Memory B cell (primary cell): ENCODE data around the gene TUFT1.
A peak's percentile ranks its signal among the peaks of the same experiment; 100 is the strongest.

Source experiments
- ATAC-seq: fragments of 150-1000 bp; cut with Tn5 transposase; 2 replicates; pipeline ENCODE4 v1.10.0; 2021; ENCODE audit warnings: low read depth, mild to moderate bottlenecking, moderate library complexity
- DNase-seq, 2 donors: peaks; one replicate each; pipeline ENCODE4 v3.0.0; 2022; ENCODE audit warnings: low spot score in 2 of 2
- H3K27ac Mint-ChIP-seq: one replicate; pipeline ENCODE4 v1.8.0; 2022; ENCODE audit warnings: mild to moderate bottlenecking, moderate library complexity, mixed read lengths
- H3K27me3 Mint-ChIP-seq: one replicate; pipeline ENCODE4 v1.8.0; 2022; ENCODE audit warnings: mixed read lengths
- H3K36me3 Mint-ChIP-seq: one replicate; pipeline ENCODE4 v1.8.0; 2022; ENCODE audit warnings: mild to moderate bottlenecking, mixed read lengths
- H3K4me1 Mint-ChIP-seq: one replicate; pipeline ENCODE4 v1.8.0; 2022; ENCODE audit warnings: mixed read lengths
- H3K4me3 Mint-ChIP-seq: one replicate; pipeline ENCODE4 v1.8.0; 2022; ENCODE audit warnings: mild to moderate bottlenecking, moderate library complexity, mixed read lengths
- H3K9me3 Mint-ChIP-seq: one replicate; pipeline ENCODE4 v1.8.0; 2022; ENCODE audit warnings: mixed read lengths

TUFT1 gene

GRCh38 chr1:151539321-151540020, 638 bp upstream of the TUFT1 start:
- H3K4me1 Mint-ChIP-seq: peaks cover 12% of the 10 kb centered on the region
- no peaks in the 10 kb centered on the region for H3K9me3 Mint-ChIP-seq
- ATAC-seq (peak; percentile 37), DNase-seq (peak in 1 of 2 donors; percentile 20)
- peak overlapping the region; percentile 93 for H3K4me3 Mint-ChIP-seq
- H3K27me3 Mint-ChIP-seq: peaks cover 2% of the 10 kb centered on the region
- H3K36me3 Mint-ChIP-seq: no peaks in the 10 kb centered on the region
- H3K27ac Mint-ChIP-seq: peak overlapping the region; percentile 78

- DNase-seq (no peak), ATAC-seq (no peak)
- H3K36me3 Mint-ChIP-seq: no peaks in the 10 kb centered on the region
- H3K27ac Mint-ChIP-seq: peak overlapping the region; percentile 78
- H3K4me3 Mint-ChIP-seq: peak overlapping the region; percentile 93
- H3K4me1 Mint-ChIP-seq: peaks cover 12% of the 10 kb centered on the region
- H3K27me3 Mint-ChIP-seq: peaks cover 2% of the 10 kb centered on the region
- no peaks in the 10 kb centered on the region for H3K9me3 Mint-ChIP-seq
Observed at GRCh38 chr1:151540982-151541377, 871 bp downstream of the TUFT1 start.

GRCh38 chr1:151541752-151542151, 1.6 kb downstream of the TUFT1 start:
- Mint-ChIP-seq H3K4me1 (peaks cover 12% of the 10 kb centered on the region), H3K9me3 (no peaks in the 10 kb centered on the region), H3K36me3 (no peaks in the 10 kb centered on the region), H3K27ac (no peak overlapping the region), H3K27me3 (peaks cover 2% of the 10 kb centered on the region), H3K4me3 (peak overlapping the region; percentile 93)
- ATAC-seq: no peak
- DNase-seq: no peak

GRCh38 chr1:151542710-151543129, 2.6 kb downstream of the TUFT1 start:
- H3K36me3 Mint-ChIP-seq: no peaks in the 10 kb centered on the region

GRCh38 chr1:151545542-151545941, 5.4 kb downstream of the TUFT1 start:
- H3K9me3 Mint-ChIP-seq: no peaks in the 10 kb centered on the region
- ATAC-seq (no peak), DNase-seq (no peak)
- peaks cover 10% of the 10 kb centered on the region for H3K4me1 Mint-ChIP-seq
- peaks cover 2% of the 10 kb centered on the region for H3K27me3 Mint-ChIP-seq
- no peaks in the 10 kb centered on the region for H3K36me3 Mint-ChIP-seq
- no peak overlapping the region for H3K4me3 Mint-ChIP-seq
- H3K27ac Mint-ChIP-seq: no peak overlapping the region

More at GRCh38 chr1:151542710-151543129, 2.6 kb downstream of the TUFT1 start:
- Mint-ChIP-seq H3K27me3 (peaks cover 2% of the 10 kb centered on the region), H3K4me1 (peaks cover 14% of the 10 kb centered on the region), H3K4me3 (no peak overlapping the region), H3K9me3 (no peaks in the 10 kb centered on the region), H3K27ac (no peak overlapping the region)
- ATAC-seq (no peak), DNase-seq (no peak)

- ATAC-seq: no peak
- no peak overlapping the region for H3K27ac Mint-ChIP-seq
Observed at GRCh38 chr1:151546011-151546925, 6.2 kb downstream of the TUFT1 start.

GRCh38 chr1:151547119-151547899, 7.2 kb downstream of the TUFT1 start:
- peaks cover 2% of the 10 kb centered on the region for H3K4me1 Mint-ChIP-seq
- ATAC-seq (no peak), DNase-seq (no peak)
- no peaks in the 10 kb centered on the region for H3K9me3 Mint-ChIP-seq
- no peak overlapping the region for H3K4me3 Mint-ChIP-seq
- H3K36me3 Mint-ChIP-seq: no peaks in the 10 kb centered on the region
- H3K27me3 Mint-ChIP-seq: peaks cover 2% of the 10 kb centered on the region
- H3K27ac Mint-ChIP-seq: no peak overlapping the region

More at GRCh38 chr1:151546011-151546925, 6.2 kb downstream of the TUFT1 start:
- Mint-ChIP-seq H3K36me3 (no peaks in the 10 kb centered on the region), H3K4me3 (no peak overlapping the region), H3K4me1 (peaks cover 4% of the 10 kb centered on the region), H3K27me3 (peaks cover 2% of the 10 kb centered on the region), H3K9me3 (no peaks in the 10 kb centered on the region)
- no peak for DNase-seq

GRCh38 chr1:151547900-151548230, 7.8 kb downstream of the TUFT1 start:
- Mint-ChIP-seq H3K4me3 (no peak overlapping the region), H3K27ac (no peak overlapping the region), H3K9me3 (no peaks in the 10 kb centered on the region)

GRCh38 chr1:151549199-151549598, 9.1 kb downstream of the TUFT1 start:
- ATAC-seq (no peak), DNase-seq (no peak)
- no peak overlapping the region for H3K27ac Mint-ChIP-seq
- no peak overlapping the region for H3K4me3 Mint-ChIP-seq
- H3K27me3 Mint-ChIP-seq: peaks cover 2% of the 10 kb centered on the region
- no peaks in the 10 kb centered on the region for H3K9me3 Mint-ChIP-seq
- peaks cover 2% of the 10 kb centered on the region for H3K4me1 Mint-ChIP-seq
- H3K36me3 Mint-ChIP-seq: no peaks in the 10 kb centered on the region

More at GRCh38 chr1:151547900-151548230, 7.8 kb downstream of the TUFT1 start:
- Mint-ChIP-seq H3K36me3 (no peaks in the 10 kb centered on the region), H3K27me3 (peaks cover 2% of the 10 kb centered on the region), H3K4me1 (peaks cover 2% of the 10 kb centered on the region)
- DNase-seq (no peak), ATAC-seq (no peak)

- ATAC-seq: no peak
- no peaks in the 10 kb centered on the region for H3K4me1 Mint-ChIP-seq
- H3K9me3 Mint-ChIP-seq: no peaks in the 10 kb centered on the region
- H3K27ac Mint-ChIP-seq: no peak overlapping the region
- DNase-seq: no peak
- H3K4me3 Mint-ChIP-seq: no peak overlapping the region
- H3K27me3 Mint-ChIP-seq: peaks cover 6% of the 10 kb centered on the region
- peaks cover 2% of the 10 kb centered on the region for H3K36me3 Mint-ChIP-seq
Observed at GRCh38 chr1:151553659-151554058, 13.6 kb downstream of the TUFT1 start.

- peaks cover 9% of the 10 kb centered on the region for H3K27me3 Mint-ChIP-seq
- H3K4me3 Mint-ChIP-seq: no peak overlapping the region
- no peak for DNase-seq
- peaks cover 2% of the 10 kb centered on the region for H3K36me3 Mint-ChIP-seq
- ATAC-seq: no peak
- no peak overlapping the region for H3K27ac Mint-ChIP-seq
- no peaks in the 10 kb centered on the region for H3K9me3 Mint-ChIP-seq
- no peaks in the 10 kb centered on the region for H3K4me1 Mint-ChIP-seq
Observed at GRCh38 chr1:151556052-151556451, 15.9 kb downstream of the TUFT1 start.

- Mint-ChIP-seq H3K4me1 (no peaks in the 10 kb centered on the region), H3K4me3 (no peak overlapping the region), H3K36me3 (no peaks in the 10 kb centered on the region), H3K27ac (no peak overlapping the region), H3K9me3 (no peaks in the 10 kb centered on the region), H3K27me3 (peaks cover 4% of the 10 kb centered on the region)
- DNase-seq (no peak), ATAC-seq (no peak)
Observed at GRCh38 chr1:151562661-151563060, 22.6 kb downstream of the TUFT1 start.

GRCh38 chr1:151563376-151563775, 23.3 kb downstream of the TUFT1 start:
- Mint-ChIP-seq H3K4me1 (no peaks in the 10 kb centered on the region), H3K27me3 (peaks cover 4% of the 10 kb centered on the region), H3K27ac (no peak overlapping the region), H3K9me3 (no peaks in the 10 kb centered on the region), H3K36me3 (no peaks in the 10 kb centered on the region), H3K4me3 (no peak overlapping the region)
- no peak for ATAC-seq
- DNase-seq: no peak
